K562 (cell line): Measurements from ENCODE around the gene NDST3. TPM values are rescaled to one million over a fixed set of nuclear protein-coding genes. Genes with fewer than 3 reads are reported as not detected.

Source experiments
- ATAC-seq: fragments of 200-7000 bp; cut with Tn5 transposase; 3 replicates; pipeline ENCODE4 v1.9.1; 2020; ENCODE audit warnings: moderate library complexity
- BruUV-seq: library from RNA; stranded (reverse); fragments of 400-500 nt; replicated peaks from 2 replicates; lab custom pipeline; 2021; lab: Mats Ljungman, UMichigan
- CTCF ChIA-PET: fragments of 300-600 bp; formaldehyde crosslinking; extraction: SDS; loops from one replicate; lab custom pipeline; 2021; ENCODE audit warnings: low intra/inter-chr PET ratio; lab: Yijun Ruan, JAX
- POLR2A ChIA-PET: fragments of 300-600, 350-650 bp; sonication (Branson Sonifier 250); formaldehyde crosslinking; extraction: SDS; loops from one replicate; lab custom pipeline; 2021; ENCODE audit warnings: antibody characterized with exemption, inconsistent platforms; lab: Yijun Ruan, JAX
- DNase-seq, 4 experiments: peaks; one replicate each; pipeline versions ENCODE4 v3.0.0 to v3.0.0-alpha.2; 2011 to 2018; ENCODE audit warnings: low spot score in 3 of 4, mixed read lengths in 3 of 4; ENCODE audit errors: extremely low read depth in 1 of 4
- FAIRE-seq: peaks from 2 replicates; lab custom pipeline; 2011; peaks lifted over from hg19 to GRCh38; lab: Jason Lieb, UNC
- H2AFZ ChIP-seq: 2 replicates; pipeline ENCODE4 v1.6.0; 2011; ENCODE audit warnings: low read depth, low read length, control low read depth, inconsistent platforms
- H3K27ac ChIP-seq: fragments of 200-600 bp; 3 replicates; pipeline ENCODE4 v1.8.0; 2011; ENCODE audit warnings: low read depth, mild to moderate bottlenecking, control low read depth, inconsistent platforms, low read length, moderate library complexity, mixed read lengths; ENCODE audit errors: extremely low read depth
- H3K27me3 ChIP-seq, 2 experiments: fragments of 300-600 bp in 1 of 2; 2 replicates in 1 of 2; 3 replicates in 1 of 2; pipeline versions ENCODE4 v1.6.0 to v1.8.0; 2011; ENCODE audit warnings: inconsistent platforms in 2 of 2, low read length in 2 of 2, mild to moderate bottlenecking in 1 of 2, mixed read lengths in 1 of 2, moderate library complexity in 1 of 2; ENCODE audit not compliant: control insufficient read depth in 2 of 2, insufficient read depth in 2 of 2
- H3K36me3 ChIP-seq: fragments of 300-600 bp; 3 replicates; pipeline ENCODE4 v1.8.0; 2011; ENCODE audit warnings: mild to moderate bottlenecking, low read length, inconsistent platforms; ENCODE audit not compliant: control insufficient read depth, insufficient read depth
- H3K4me1 ChIP-seq, 2 experiments: fragments of 200-600 bp in 1 of 2; replicated peaks in 1 of 2; 2 replicates in 1 of 2; 3 replicates in 1 of 2; pipeline versions ENCODE4 v1.5.1 to v1.8.0; 2011; ENCODE audit warnings: inconsistent platforms in 2 of 2, low read length in 2 of 2, mild to moderate bottlenecking in 1 of 2, mixed read lengths in 1 of 2, moderate library complexity in 1 of 2; ENCODE audit not compliant: control insufficient read depth in 2 of 2, insufficient read depth in 2 of 2
- H3K4me2 ChIP-seq: 2 replicates; pipeline ENCODE4 v1.6.1; 2011; ENCODE audit warnings: low read length, control low read depth, inconsistent platforms, mixed read lengths; ENCODE audit not compliant: insufficient read depth
- H3K4me3 ChIP-seq: fragments of 200-600 bp; sonication (generic), shearing (Covaris generic); 2 replicates; pipeline ENCODE4 v1.5.1; 2016; ENCODE audit warnings: control low read depth, inconsistent platforms
- H3K79me2 ChIP-seq: fragments of 200-600 bp; 3 replicates; pipeline ENCODE4 v1.8.0; 2011; ENCODE audit warnings: low read length, inconsistent platforms; ENCODE audit not compliant: control insufficient read depth, insufficient read depth
- H3K9ac ChIP-seq, 2 experiments: 2 replicates each; pipeline versions ENCODE4 v1.6.0 to v1.6.1; 2011; ENCODE audit warnings: low read depth in 2 of 2, low read length in 2 of 2, control low read depth in 1 of 2, inconsistent platforms in 1 of 2, mild to moderate bottlenecking in 1 of 2, mixed read lengths in 1 of 2; ENCODE audit not compliant: insufficient read depth in 1 of 2
- H3K9me1 ChIP-seq: one replicate; pipeline ENCODE4 v1.6.0; 2011; ENCODE audit warnings: inconsistent platforms, mild to moderate bottlenecking, low read length, moderate library complexity; ENCODE audit not compliant: control insufficient read depth, insufficient read depth
- H3K9me3 ChIP-seq: replicated peaks from 2 replicates; pipeline ENCODE4 v1.5.1; 2011; ENCODE audit warnings: low read depth, low read length, inconsistent platforms; ENCODE audit not compliant: control insufficient read depth, insufficient read depth
- H4K20me1 ChIP-seq: replicated peaks from 2 replicates; pipeline ENCODE4 v1.6.1; 2011; ENCODE audit warnings: low read length, inconsistent platforms, mixed read lengths; ENCODE audit not compliant: control insufficient read depth, insufficient read depth
- BRF1 ChIP-seq: IDR thresholded peaks from 3 replicates; pipeline ENCODE4 v1.6.1; 2011; ENCODE audit warnings: borderline replicate concordance, mild to moderate bottlenecking; ENCODE audit not compliant: insufficient read length; ENCODE audit errors: extremely low read depth
- CHCHD3 ChIP-seq: fragments of 250-450 bp; sonication (Bioruptor Pico); IDR thresholded peaks from 2 replicates; pipeline ENCODE4 v2.1.2; 2022; ENCODE audit warnings: mild to moderate bottlenecking
- NFRKB ChIP-seq: fragments of 450-650 bp; IDR thresholded peaks from 2 replicates; pipeline ENCODE4 v1.6.1; 2016; ENCODE audit warnings: low read depth
- RBM15 ChIP-seq: fragments of 200-400 bp; formaldehyde crosslinking; IDR thresholded peaks from 2 replicates; pipeline ENCODE4 v1.6.1; 2018; ENCODE audit warnings: mild to moderate bottlenecking, low read length, moderate library complexity; ENCODE audit not compliant: insufficient read depth
- YY1 ChIP-seq, 3 experiments: IDR thresholded peaks; 2 replicates each; pipeline ENCODE4 v1.6.1; 2011; ENCODE audit warnings: low read length in 2 of 3, mild to moderate bottlenecking in 2 of 3, moderate library complexity in 2 of 3, borderline replicate concordance in 1 of 3, control low read depth in 1 of 3, low read depth in 1 of 3; ENCODE audit not compliant: insufficient read depth in 3 of 3, insufficient replicate concordance in 2 of 3, control insufficient read depth in 1 of 3, insufficient read length in 1 of 3; ENCODE audit errors: extremely low read depth in 1 of 3
- WGBS: fragments of 100-300 bp; shearing (Covaris generic); methylation state at CpG from one replicate; pipeline ENCODE4 v1.1.6; 2016; ENCODE audit warnings: low coverage, mixed read lengths; ENCODE audit not compliant: insufficient coverage; ENCODE audit errors: missing lambda C conversion rate; 5-methylcytosine and 5-hydroxymethylcytosine counted together
- in situ Hi-C: fragments of 300-500 bp; cut with MboI; formaldehyde crosslinking; loops from 4 replicates; pipeline ENCODE4 v1.15.0; 2018; ENCODE audit warnings: inconsistent platforms, mixed read lengths
- intact Hi-C: fragments of 100-400 bp; cut with micrococcal nuclease; formaldehyde crosslinking; loops from 2 replicates; pipeline ENCODE4 v1.14.2; 2022
- polyA plus RNA-seq, 8 experiments: library from polyadenylated mRNA; depleted of rRNA in 4 of 8; stranded (reverse) in 5 of 8; unstranded in 3 of 8; fragments of >200 nt; fragmentation: Nextera tagmentation in 2 of 8; fragmentation: Illumina TruSeq in 1 of 8; extraction: Ambion mirVana in 2 of 8; extraction: Trizol in 1 of 8; gene quantifications; 2 replicates each; pipeline versions ENCODE4 v1.2.1 to v1.2.3, GENCODE V29; 2011 to 2014; ENCODE audit warnings: inconsistent platforms in 1 of 8, missing spikeins in 1 of 8
- total RNA-seq, 7 experiments: library from RNA; depleted of rRNA in 6 of 7; stranded (reverse); fragments of >200 nt in 6 of 7; fragmentation: Illumina TruSeq in 2 of 7; extraction: Trizol in 2 of 7; gene quantifications; 2 replicates each; pipeline versions ENCODE4 v1.2.1 to v1.2.3, GENCODE V29; 2011 to 2021; ENCODE audit warnings: low replicate concordance in 1 of 7
- TF ChIP-seq, protein P1 (sequence below): sonication (generic); formaldehyde crosslinking; IDR thresholded peaks from 2 replicates; pipeline ENCODE4 v1.8.1; 2022; ENCODE audit warnings: missing genetic modification reagents

Gene NDST3
- total and polyA plus RNA-seq, 9 of the 15 experiments (the other 6 are each of a cell fraction or from before 2014, with no cell fraction given), result not detected

DNA sequence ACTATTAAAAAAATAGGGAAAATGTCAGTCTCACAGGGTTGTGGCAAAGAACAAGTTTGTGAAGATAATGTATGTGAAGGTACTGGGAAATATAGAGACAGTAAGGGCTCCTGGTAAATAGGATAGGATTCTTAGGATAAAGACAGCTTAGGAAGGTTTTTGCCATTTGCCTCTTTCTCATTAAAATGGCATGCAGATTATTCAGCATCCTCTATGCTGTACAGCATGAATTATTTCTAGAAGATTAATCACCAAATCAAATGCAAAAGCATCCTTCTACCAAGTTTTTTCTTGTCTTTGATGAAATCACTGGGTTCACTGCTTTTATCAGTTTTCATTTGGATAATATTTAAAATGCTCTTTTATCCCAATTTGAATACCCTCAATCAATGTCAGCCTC is 142.8 kb downstream of the NDST3 start:
- TF ChIP-seq CHCHD3 (no peak), NFRKB (no peak), RBM15 (no peak)
- BruUV-seq, result no TSS peak
- DNase-seq, result no peak
- Histone ChIP-seq H2AFZ (no peak overlapping the region), H3K4me3 (no peak overlapping the region), H3K4me1 (no peaks in the 10 kb centered on the region), H3K9me3 (no peaks in the 10 kb centered on the region), H3K27me3 (no peaks in the 10 kb centered on the region), H3K27ac (no peak overlapping the region), H3K9me1 (no peaks in the 10 kb centered on the region), H4K20me1 (no peaks in the 10 kb centered on the region), H3K9ac (no peak overlapping the region), H3K79me2 (no peaks in the 10 kb centered on the region), H3K4me2 (no peak overlapping the region), H3K36me3 (no peaks in the 10 kb centered on the region)
- ATAC-seq, result no peak
- POLR2A ChIA-PET, result no interaction called here
- intact Hi-C loops, result no loop called here
- in situ Hi-C loops, result no loop called here
- CTCF ChIA-PET, result no interaction called here
- FAIRE-seq, result no peak

DNA sequence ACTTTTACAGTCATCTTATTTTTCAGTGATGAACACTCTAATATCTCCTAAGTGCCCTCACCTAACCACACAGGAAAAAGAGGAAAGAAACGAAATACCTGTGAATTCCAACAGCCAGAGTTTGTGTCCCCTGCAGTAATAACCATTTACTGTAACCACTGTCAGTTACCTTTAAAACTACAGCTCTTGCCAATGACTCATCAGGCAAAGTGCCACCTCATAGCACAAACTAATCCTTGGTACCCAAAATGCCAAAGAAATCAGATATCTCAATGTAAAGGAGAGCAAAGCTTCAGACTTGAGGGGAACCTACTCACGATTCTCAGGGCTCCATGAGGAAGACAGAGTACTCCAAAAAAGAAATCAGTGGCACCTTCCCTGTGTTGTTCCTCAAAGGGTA is 146.5 kb downstream of the NDST3 start:
- no peaks in the 10 kb centered on the region for H3K79me2 ChIP-seq
- no peak for FAIRE-seq
- TF ChIP-seq YY1 (IDR thresholded peaks at IDR 0.05; ENCODE audit: borderline replicate concordance in 1 of 3, control insufficient read depth in 1 of 3, extremely low read depth in 1 of 3, insufficient read depth in 3 of 3, insufficient read length in 1 of 3, insufficient replicate concordance in 2 of 3, low read depth in 1 of 3, low read length in 2 of 3) (no peak), BRF1 (no peak)
- TF ChIP-seq, protein P1, sequence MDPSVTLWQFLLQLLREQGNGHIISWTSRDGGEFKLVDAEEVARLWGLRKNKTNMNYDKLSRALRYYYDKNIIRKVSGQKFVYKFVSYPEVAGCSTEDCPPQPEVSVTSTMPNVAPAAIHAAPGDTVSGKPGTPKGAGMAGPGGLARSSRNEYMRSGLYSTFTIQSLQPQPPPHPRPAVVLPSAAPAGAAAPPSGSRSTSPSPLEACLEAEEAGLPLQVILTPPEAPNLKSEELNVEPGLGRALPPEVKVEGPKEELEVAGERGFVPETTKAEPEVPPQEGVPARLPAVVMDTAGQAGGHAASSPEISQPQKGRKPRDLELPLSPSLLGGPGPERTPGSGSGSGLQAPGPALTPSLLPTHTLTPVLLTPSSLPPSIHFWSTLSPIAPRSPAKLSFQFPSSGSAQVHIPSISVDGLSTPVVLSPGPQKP (CRISPR knock-in tag), result no peak
- H3K9me1 ChIP-seq, result no peaks in the 10 kb centered on the region
- H3K36me3 ChIP-seq, result no peaks in the 10 kb centered on the region
- H3K4me3 ChIP-seq, result no peak overlapping the region
- CTCF ChIA-PET, result no interaction called here
- BruUV-seq, result no TSS peak
- DNase-seq, result no peak
- H3K9me3 ChIP-seq, result no peaks in the 10 kb centered on the region
- no peaks in the 10 kb centered on the region for H4K20me1 ChIP-seq
- H2AFZ ChIP-seq, result no peak overlapping the region
- in situ Hi-C loops (no loop called here), intact Hi-C loops (no loop called here)
- ATAC-seq, result no peak
- no peak overlapping the region for H3K4me2 ChIP-seq
- H3K4me1 ChIP-seq, result no peaks in the 10 kb centered on the region
- H3K9ac ChIP-seq, result no peak overlapping the region
- H3K27me3 ChIP-seq, result no peaks in the 10 kb centered on the region
- WGBS, result 0% methylated on average over 2 of the region's 2 CpGs
- POLR2A ChIA-PET, result no interaction called here
- H3K27ac ChIP-seq, result no peak overlapping the region
